AG10803 (cell line): ENCODE results near the gene TCP11X2.
"Not testable (repeated sequence)": the region's sequence is repeated elsewhere in the genome, so short reads cannot be mapped to it uniquely, and the experiment has no call there.

Experiments
- DNase-seq: peaks from one replicate; pipeline ENCODE4 v3.0.0; 2010; ENCODE audit warnings: low read depth
- H3K4me3 ChIP-seq: 2 replicates; pipeline ENCODE4 v1.5.1; 2011; ENCODE audit warnings: mild to moderate bottlenecking, low read length, control low read depth
- CTCF ChIP-seq: conservative IDR thresholded peaks from 2 replicates; pipeline ENCODE4 v1.5.1; 2011; ENCODE audit warnings: mild to moderate bottlenecking, low read length, control low read depth, inconsistent platforms

TCP11X2 gene

DNA sequence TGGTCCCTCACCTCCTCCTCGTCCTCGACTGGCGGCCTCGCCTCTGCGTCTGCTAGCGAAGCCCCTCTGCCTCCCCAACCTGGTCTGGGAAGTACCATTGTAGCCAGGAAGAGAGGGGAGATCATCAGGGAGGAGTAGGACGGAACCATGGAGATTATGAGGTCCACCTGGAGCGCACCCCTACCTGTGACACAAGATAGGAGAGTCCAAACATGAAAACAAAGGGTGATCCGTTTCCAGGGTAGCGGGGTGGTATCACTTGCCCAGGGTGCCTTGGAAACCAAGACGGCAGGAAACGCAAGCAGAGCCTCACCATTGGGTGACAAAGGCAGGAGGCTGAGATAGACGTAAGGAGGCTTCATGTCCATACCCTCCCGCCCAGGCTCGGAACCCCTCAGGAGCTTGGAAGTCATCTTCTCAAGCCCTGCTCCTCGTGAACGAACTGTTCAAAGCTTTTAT is at the start of gene TCP11X2:
TSS of gene TCP11X2 (minus strand) at position 51 of the 459 bp plus-strand sequence.
- not testable (repeated sequence) for DNase-seq, H3K4me3 ChIP-seq

DNA sequence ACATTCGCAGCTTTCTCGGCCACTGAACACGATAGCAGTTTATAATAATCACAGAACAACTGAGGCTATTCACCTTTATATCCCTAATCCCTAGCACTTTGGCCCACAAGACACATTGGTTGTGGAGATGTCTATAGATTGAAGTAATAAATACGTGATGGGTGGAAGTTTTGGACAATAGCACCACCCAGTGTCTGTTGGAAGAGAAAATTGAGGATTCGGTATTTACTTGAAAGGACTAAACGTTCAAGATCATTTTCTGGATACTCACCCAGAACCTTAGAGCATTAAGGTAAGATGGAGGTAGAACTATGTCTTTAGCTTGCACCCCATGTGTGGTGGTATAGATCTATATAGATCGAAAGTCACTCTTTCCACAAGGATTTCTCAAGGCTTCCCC is 45.7 kb upstream of the TCP11X2 start:
- TF ChIP-seq CTCF: peak; percentile 22; the same call in 1 of the 2 replicates
- no peak overlapping the region for H3K4me3 ChIP-seq
- DNase-seq: peak; percentile 1

DNA sequence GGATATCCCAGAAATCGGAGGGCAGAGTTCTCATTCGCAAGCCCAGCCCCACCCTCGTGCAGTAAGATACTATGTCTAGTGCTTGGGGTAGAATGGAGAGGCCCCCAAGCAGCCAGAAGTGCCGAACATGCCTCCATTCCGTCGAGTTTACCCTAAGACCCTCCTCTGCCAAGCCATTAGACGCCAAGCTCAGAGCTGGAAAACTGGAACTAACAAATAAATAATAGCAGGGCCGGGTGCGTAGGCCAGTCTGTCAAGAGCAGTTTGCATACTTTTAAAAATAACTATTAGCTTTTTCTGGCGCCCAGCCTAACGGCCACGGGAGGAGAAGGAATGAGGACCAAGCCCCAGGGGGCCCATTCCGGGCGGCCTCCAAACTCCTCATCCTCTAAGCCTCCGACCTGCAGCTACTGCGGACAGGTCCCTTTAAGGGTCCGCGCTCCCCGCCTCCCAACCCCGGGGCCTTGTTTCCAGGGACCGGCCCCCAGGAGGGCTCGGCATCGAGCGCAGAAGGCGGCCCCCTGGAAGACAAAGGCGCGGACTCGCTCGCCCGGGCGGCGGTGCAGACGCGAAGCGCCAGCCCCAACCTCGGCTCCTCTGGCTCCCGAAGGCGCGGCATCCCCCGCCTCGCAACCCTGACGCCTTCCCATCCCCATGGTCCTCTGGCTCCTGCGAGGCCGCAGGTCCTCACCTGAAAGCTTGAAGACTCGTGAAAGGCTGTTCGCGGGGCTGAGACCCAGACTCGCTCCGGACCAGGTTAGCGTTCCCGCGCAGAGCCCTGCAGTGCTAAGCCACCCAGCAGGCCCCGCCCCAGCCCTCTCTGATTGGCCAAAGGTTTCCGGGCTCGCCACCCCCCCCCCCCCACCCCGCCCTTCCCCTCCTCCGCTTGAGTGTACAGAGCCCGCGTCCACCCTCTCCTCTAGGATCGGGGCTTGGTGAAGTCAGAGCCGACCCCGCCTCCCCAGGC is 44.6 kb upstream of the TCP11X2 start, which contains the start of gene TMSB15A:
TSS of gene TMSB15A (minus strand) at position 765 of the 967 bp plus-strand sequence.
- DNase-seq: peak; percentile 12
- no peak for TF ChIP-seq CTCF

DNA sequence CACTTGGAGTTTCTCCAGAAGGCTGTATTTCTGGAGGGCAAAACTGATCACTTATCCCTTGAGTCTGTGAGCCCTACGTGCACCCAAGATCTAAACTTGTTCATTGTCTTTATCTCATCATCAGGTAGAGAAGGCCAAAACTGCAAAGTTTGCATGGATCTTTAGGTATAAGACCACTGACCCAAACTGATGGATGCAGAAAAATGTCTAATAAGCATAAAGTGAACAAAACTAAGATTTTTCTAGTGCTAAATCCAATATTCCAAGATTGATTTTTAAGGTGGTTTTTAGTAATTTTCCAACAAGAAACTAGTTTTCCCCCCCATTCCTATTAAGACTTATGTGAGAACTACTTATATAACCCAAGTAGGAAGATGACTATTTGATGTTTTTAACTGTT is 42.9 kb upstream of the TCP11X2 start:
- DNase-seq: no peak
- no peak overlapping the region for H3K4me3 ChIP-seq
- TF ChIP-seq CTCF: no peak

More for the DNA sequence above, 44.6 kb upstream of the TCP11X2 start, which contains the start of gene TMSB15A:
- H3K4me3 ChIP-seq: peak within 1 kb of the TSS; percentile 58

- no peak for DNase-seq
- TF ChIP-seq CTCF: no peak
- H3K4me3 ChIP-seq: no peak overlapping the region
Measured at GRCh38 chrX:102498732-102499131, 27.1 kb upstream of the TCP11X2 start.

GRCh38 chrX:102491766-102492165 is 20.2 kb upstream of the TCP11X2 start:
- no peak for TF ChIP-seq CTCF
- no peak for DNase-seq
- H3K4me3 ChIP-seq: no peak overlapping the region

DNA sequence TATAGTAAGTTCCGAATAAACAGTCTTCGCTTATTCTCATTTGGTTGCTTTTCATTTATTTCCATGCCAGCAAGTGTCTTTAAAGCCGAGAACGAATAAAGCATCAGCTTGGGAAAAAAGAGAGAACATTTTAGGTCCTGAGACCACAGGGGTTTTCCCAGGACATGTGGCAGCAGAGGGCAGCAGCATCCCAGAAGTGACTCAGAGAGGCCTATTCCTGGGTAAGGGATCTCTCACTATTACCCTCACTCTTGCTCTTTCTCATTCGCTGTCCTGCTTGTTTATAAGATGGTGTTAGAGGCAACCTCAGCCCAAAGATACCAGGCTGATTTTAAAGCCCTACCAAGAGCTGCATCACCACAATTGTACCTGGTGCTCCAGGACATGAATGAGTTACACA is 7.2 kb upstream of the TCP11X2 start:
- not testable (repeated sequence) for DNase-seq, H3K4me3 ChIP-seq

DNA sequence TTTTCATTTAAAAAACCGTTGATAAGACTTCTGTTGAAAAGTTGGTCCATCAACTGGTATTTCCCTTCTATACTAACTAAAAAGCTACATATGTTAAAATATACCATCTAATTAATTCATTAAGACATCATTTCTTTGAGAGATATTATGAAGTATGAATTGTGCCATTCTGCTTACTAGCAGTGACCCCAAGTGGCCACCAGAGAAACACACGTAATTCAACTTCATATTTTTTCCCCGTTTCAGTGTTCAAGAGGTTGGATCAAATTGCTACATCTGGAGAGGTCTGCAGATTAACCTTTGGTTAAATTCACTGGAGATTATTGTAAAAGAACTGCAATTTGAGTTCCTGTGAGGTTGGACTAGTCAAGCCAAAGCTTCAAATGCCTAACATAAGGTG is 1.4 kb downstream of the TCP11X2 start:
- DNase-seq, H3K4me3 ChIP-seq: not testable (repeated sequence)

DNA sequence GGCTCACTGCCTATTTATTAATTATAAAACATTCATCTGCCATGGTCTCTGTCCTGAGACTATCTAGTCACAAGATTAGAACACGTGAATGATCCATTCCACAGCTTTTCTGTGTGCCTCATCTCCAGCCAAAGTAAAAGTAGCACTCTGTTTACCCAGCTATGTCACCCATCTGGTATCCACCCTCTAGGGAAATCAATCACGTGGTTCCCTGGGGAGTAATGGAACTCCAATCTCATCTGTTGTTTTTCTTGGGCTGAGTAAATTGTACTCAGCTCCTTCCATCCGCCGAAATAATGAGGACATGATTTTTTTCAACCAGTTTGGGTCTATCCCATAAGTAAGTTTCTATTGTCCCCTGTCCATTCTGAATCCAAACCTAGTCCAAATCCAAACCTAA is 13.0 kb downstream of the TCP11X2 start:
- H3K4me3 ChIP-seq, DNase-seq: not testable (repeated sequence)

DNA sequence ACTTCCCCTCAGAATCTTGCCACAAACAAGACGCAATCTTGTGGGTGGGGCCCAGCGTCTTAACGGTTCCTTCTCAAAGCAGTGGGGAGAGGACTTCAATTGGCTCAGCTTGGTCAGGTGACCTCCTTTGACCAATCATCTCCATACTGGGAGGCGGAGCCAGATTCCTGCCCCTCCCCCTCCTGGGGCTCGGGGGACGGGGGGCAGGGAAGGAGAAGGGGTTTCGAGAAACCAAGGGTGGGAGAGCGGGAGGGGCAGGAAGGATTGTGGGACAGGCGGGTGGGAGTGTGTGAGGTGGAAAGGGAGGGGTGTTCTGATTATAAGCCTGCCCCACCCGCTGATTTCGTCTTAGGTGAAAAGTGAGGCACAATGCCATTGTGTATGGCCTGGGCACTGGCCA is 31.7 kb downstream of the TCP11X2 start, which contains the start of gene NXF2B:
TSS of gene NXF2B (minus strand) at position 101 of the 400 bp plus-strand sequence. CDS start 59,972 bp downstream, outside the sequence.
- not testable (repeated sequence) for H3K4me3 ChIP-seq, DNase-seq

GRCh38 chrX:102414493-102414892 is 57.1 kb downstream of the TCP11X2 start:
- not testable (repeated sequence) for H3K4me3 ChIP-seq

More at GRCh38 chrX:102414493-102414892, 57.1 kb downstream of the TCP11X2 start:
- DNase-seq: not testable (repeated sequence)
